CD14-positive monocyte (primary cell): Measurements from ENCODE around the gene NDST1. TPM values are rescaled to one million over a fixed set of nuclear protein-coding genes. Genes with fewer than 3 reads are reported as not detected.

Source experiments
- DNase-seq, 3 donors: peaks; one replicate each; pipeline ENCODE4 v3.0.0-alpha.2; 2011 to 2022
- H2AFZ ChIP-seq: 2 replicates; pipeline ENCODE4 v1.6.0; 2012; ENCODE audit warnings: mild to moderate bottlenecking, low read depth, low read length, inconsistent platforms; ENCODE audit not compliant: insufficient read depth, poor library complexity, severe bottlenecking
- H3K27ac ChIP-seq, 2 donors: 1 replicate in 1 of 2; 2 replicates in 1 of 2; pipeline ENCODE4 v1.5.1; 2012 to 2013; ENCODE audit warnings: low read length in 2 of 2, control low read depth in 1 of 2, inconsistent platforms in 1 of 2, low read depth in 1 of 2, mild to moderate bottlenecking in 1 of 2
- H3K27me3 ChIP-seq, 2 donors: one replicate each; pipeline versions ENCODE4 v1.6.0 to v1.6.1; 2011 to 2013; ENCODE audit warnings: low read length in 2 of 2; ENCODE audit not compliant: control insufficient read depth in 2 of 2, insufficient read depth in 2 of 2
- H3K36me3 ChIP-seq, 2 donors: replicated peaks in 1 of 2; 1 replicate in 1 of 2; 2 replicates in 1 of 2; pipeline versions ENCODE4 v1.5.1 to v1.6.1; 2012 to 2013; ENCODE audit warnings: low read length in 2 of 2, control low read depth in 1 of 2, inconsistent platforms in 1 of 2, mild to moderate bottlenecking in 1 of 2; ENCODE audit not compliant: insufficient read depth in 2 of 2, control insufficient read depth in 1 of 2
- H3K4me1 ChIP-seq, 2 donors: 1 replicate in 1 of 2; 2 replicates in 1 of 2; pipeline versions ENCODE4 v1.5.1 to v1.6.1; 2012 to 2013; ENCODE audit warnings: low read length in 2 of 2, control low read depth in 1 of 2, inconsistent platforms in 1 of 2, mild to moderate bottlenecking in 1 of 2, moderate library complexity in 1 of 2; ENCODE audit not compliant: insufficient read depth in 2 of 2, control insufficient read depth in 1 of 2
- H3K4me2 ChIP-seq: replicated peaks from 2 replicates; pipeline ENCODE3; 2012; ENCODE audit warnings: low read length, moderate library complexity, mild to moderate bottlenecking; ENCODE audit not compliant: poor library complexity, severe bottlenecking; ENCODE audit errors: extremely low read depth
- H3K4me3 ChIP-seq, 3 experiments: fragments of 200-600 bp in 1 of 3; sonication (generic) in 1 of 3; replicated peaks in 1 of 3; 1 replicate in 2 of 3; 2 replicates in 1 of 3; pipeline ENCODE4 v1.5.1; 2011 to 2013; ENCODE audit warnings: low read length in 3 of 3, mild to moderate bottlenecking in 3 of 3, control low read depth in 2 of 3, low read depth in 2 of 3, inconsistent platforms in 1 of 3, moderate library complexity in 1 of 3
- H3K79me2 ChIP-seq: 2 replicates; pipeline ENCODE4 v1.6.0; 2012; ENCODE audit warnings: mild to moderate bottlenecking, control low read depth, inconsistent platforms, low read length, moderate library complexity; ENCODE audit not compliant: insufficient read depth
- H3K9ac ChIP-seq: 2 replicates; pipeline ENCODE4 v1.6.0; 2017; ENCODE audit warnings: low read length, mild to moderate bottlenecking; ENCODE audit not compliant: insufficient read depth, poor library complexity, severe bottlenecking
- H3K9me3 ChIP-seq, 2 donors: replicated peaks in 1 of 2; 1 replicate in 1 of 2; 2 replicates in 1 of 2; pipeline versions ENCODE4 v1.5.1 to v1.6.1; 2012 to 2013; ENCODE audit warnings: low read length in 2 of 2, control low read depth in 1 of 2; ENCODE audit not compliant: control insufficient read depth in 1 of 2, insufficient read depth in 1 of 2
- H4K20me1 ChIP-seq: 2 replicates; pipeline ENCODE4 v1.6.0; 2012; ENCODE audit warnings: mild to moderate bottlenecking, low read length, control low read depth, moderate library complexity; ENCODE audit not compliant: insufficient read depth
- H3K27ac Mint-ChIP-seq, 7 donors: one replicate each; pipeline ENCODE4 v1.8.0; 2020; ENCODE audit warnings: mild to moderate bottlenecking in 7 of 7, mixed read lengths in 7 of 7, moderate library complexity in 6 of 7, inconsistent platforms in 2 of 7
- H3K27me3 Mint-ChIP-seq, 3 donors: one replicate each; pipeline ENCODE4 v1.8.0; 2021 to 2022; ENCODE audit warnings: low read depth in 3 of 3, mild to moderate bottlenecking in 3 of 3, mixed read lengths in 3 of 3, moderate library complexity in 3 of 3, inconsistent platforms in 1 of 3
- H3K36me3 Mint-ChIP-seq, 2 donors: one replicate each; pipeline ENCODE4 v1.8.0; 2020; ENCODE audit warnings: mixed read lengths in 2 of 2, inconsistent platforms in 1 of 2, mild to moderate bottlenecking in 1 of 2
- H3K4me1 Mint-ChIP-seq: one replicate; pipeline ENCODE4 v1.8.0; 2020; ENCODE audit warnings: mild to moderate bottlenecking, mixed read lengths
- H3K4me3 Mint-ChIP-seq, 2 donors: one replicate each; pipeline ENCODE4 v1.8.0; 2020; ENCODE audit warnings: mild to moderate bottlenecking in 2 of 2, mixed read lengths in 2 of 2, moderate library complexity in 1 of 2
- H3K9me3 Mint-ChIP-seq, 7 donors: one replicate each; pipeline ENCODE4 v1.8.0; 2020 to 2022; ENCODE audit warnings: mixed read lengths in 7 of 7, mild to moderate bottlenecking in 6 of 7, moderate library complexity in 6 of 7, inconsistent platforms in 2 of 7
- CTCF ChIP-seq: fragments of 200-600 bp; IDR thresholded peaks from one replicate; pipeline ENCODE4 v1.8.0; 2022; ENCODE audit warnings: antibody characterized with exemption, mild to moderate bottlenecking
- WGBS: methylation state at CpG from one replicate; pipeline ENCODE4 v1.1.5; 2013; ENCODE audit warnings: missing lambda C conversion rate; ENCODE audit not compliant: insufficient coverage; 5-methylcytosine and 5-hydroxymethylcytosine counted together
- intact Hi-C, 2 donors: fragments of 100-400 bp; cut with micrococcal nuclease; formaldehyde crosslinking; loops; one replicate each; pipeline versions ENCODE4 v1.15.0 to v1.15.1; 2023
- polyA plus RNA-seq, 3 donors: library from polyadenylated mRNA; depleted of rRNA in 1 of 3; unstranded in 2 of 3; stranded (reverse) in 1 of 3; fragments of 300-500 nt in 2 of 3; fragments of >200 nt in 1 of 3; fragmentation: Illumina TruSeq in 2 of 3; gene quantifications; 1 replicate in 2 of 3; 2 replicates in 1 of 3; pipeline ENCODE4 v1.2.3, GENCODE V29; 2012 to 2021

The NDST1 gene
- polyA plus RNA-seq, 3 donors = 7.0 to 18.9 (median 7.5) TPM

DNA sequence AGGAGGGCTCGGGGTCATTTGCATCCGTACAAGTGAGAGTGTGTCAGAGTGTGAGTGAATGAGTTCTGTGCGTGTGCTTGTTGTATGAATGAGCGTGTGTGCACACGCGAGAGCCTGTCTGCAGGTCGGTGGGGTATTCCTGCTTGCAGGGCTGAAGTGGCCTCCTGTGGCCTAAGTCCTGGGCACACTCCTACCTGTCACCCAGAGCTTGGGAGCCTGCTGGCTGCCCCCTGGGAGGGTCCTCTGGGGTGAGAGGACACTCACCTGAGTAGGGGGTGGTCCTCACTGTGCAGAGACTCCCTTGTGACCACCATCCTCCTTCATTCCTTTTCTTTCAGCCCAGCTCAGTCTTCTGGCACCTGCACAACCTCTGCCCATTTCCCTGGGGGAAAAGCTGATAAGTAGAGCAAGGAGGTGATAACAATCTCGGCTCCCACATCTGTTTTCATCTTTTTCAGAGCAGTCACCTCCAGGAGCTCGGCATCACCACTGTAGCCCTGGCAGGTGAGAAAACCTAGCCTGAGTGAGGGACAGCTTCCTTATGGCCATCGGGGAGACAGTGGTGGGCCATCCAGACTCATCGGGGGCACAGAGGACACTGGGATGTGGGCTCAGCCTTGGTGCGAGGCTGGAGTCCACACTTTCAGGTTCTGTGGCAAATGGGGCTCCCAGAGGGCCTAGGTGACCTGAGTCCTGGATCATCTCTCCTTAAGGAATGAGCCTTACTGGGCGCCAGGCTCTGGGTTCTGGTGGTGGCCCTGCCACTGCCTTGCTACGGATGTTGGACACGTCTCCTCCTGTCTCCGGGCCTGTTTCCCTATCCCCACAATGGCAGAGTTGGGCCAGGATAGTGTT is 93.8 kb downstream of the NDST1 start:
- H3K9ac ChIP-seq = no peak overlapping the region
- Mint-ChIP-seq H3K36me3 (no peaks in the 10 kb centered on the region), H3K9me3 (no peaks in the 10 kb centered on the region), H3K27me3 (peaks cover 0 to 2% (median 1%) of the 10 kb centered on the region in 3 donors), H3K4me1 (peaks cover 10% of the 10 kb centered on the region), H3K27ac (no peak overlapping the region), H3K4me3 (no peak overlapping the region)
- intact Hi-C loops = no loop called here
- H3K4me3 ChIP-seq = no peak overlapping the region
- H3K4me1 ChIP-seq = no peaks in the 10 kb centered on the region
- 94% methylated on average over 12 of the region's 16 CpGs for WGBS
- no peak overlapping the region for H2AFZ ChIP-seq
- no peaks in the 10 kb centered on the region for H3K36me3 ChIP-seq
- no peak for TF ChIP-seq CTCF
- no peaks in the 10 kb centered on the region for H3K27me3 ChIP-seq
- no peak overlapping the region for H3K27ac ChIP-seq
- no peaks in the 10 kb centered on the region for H3K9me3 ChIP-seq
- H3K79me2 ChIP-seq = no peaks in the 10 kb centered on the region
- no peak for DNase-seq
- H4K20me1 ChIP-seq = no peaks in the 10 kb centered on the region
- H3K4me2 ChIP-seq = no peak overlapping the region

DNA sequence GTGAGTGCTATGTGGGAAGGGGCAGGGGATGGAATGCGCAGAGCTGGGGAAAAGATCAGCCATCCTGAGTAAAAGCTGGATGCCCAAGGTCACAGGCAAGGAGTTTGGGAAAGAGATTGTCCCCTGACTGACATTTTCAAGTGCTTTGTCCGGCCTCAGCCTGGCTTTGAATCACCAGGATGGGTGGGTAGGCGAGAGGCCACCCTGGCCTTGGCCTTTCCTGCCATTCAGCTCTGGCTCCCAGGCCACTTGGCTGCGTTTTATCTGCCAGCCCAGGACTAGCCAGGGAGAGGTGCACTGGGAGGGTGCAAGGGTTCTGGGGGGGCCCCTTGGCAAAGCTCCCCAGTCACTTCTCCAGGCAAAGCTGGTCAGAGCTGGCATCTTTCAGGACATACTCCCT is 95.1 kb downstream of the NDST1 start:
- H3K36me3 Mint-ChIP-seq = no peaks in the 10 kb centered on the region
- Histone ChIP-seq H3K9ac (no peak overlapping the region), H3K79me2 (no peaks in the 10 kb centered on the region), H3K4me2 (no peak overlapping the region), H3K9me3 (no peaks in the 10 kb centered on the region), H4K20me1 (no peaks in the 10 kb centered on the region), H2AFZ (no peak overlapping the region), H3K36me3 (no peaks in the 10 kb centered on the region), H3K27me3 (no peaks in the 10 kb centered on the region), H3K4me1 (no peaks in the 10 kb centered on the region), H3K4me3 (no peak overlapping the region), H3K27ac (no peak overlapping the region)
- 91% methylated on average over 4 of the region's 4 CpGs for WGBS
- H3K27me3 Mint-ChIP-seq = peaks cover 0 to 2% (median 1%) of the 10 kb centered on the region in 3 donors
- H3K9me3 Mint-ChIP-seq = no peaks in the 10 kb centered on the region
- no peak for TF ChIP-seq CTCF
- DNase-seq = no peak
- peaks cover under 1% of the 10 kb centered on the region for H3K4me1 Mint-ChIP-seq
- H3K4me3 Mint-ChIP-seq = no peak overlapping the region
- intact Hi-C loops = no loop called here
- peak overlapping the region in 1 of 7 donors; percentile 42 for H3K27ac Mint-ChIP-seq
